GM15510 (cell line): Measurements from ENCODE around the gene KISS1R.

ENCODE experiments used
- POLR2A ChIP-seq: IDR thresholded peaks from 3 replicates; pipeline ENCODE4 v1.6.1; 2011; ENCODE audit warnings: borderline replicate concordance; ENCODE audit not compliant: insufficient read length; ENCODE audit errors: extremely low read depth

The KISS1R gene

DNA sequence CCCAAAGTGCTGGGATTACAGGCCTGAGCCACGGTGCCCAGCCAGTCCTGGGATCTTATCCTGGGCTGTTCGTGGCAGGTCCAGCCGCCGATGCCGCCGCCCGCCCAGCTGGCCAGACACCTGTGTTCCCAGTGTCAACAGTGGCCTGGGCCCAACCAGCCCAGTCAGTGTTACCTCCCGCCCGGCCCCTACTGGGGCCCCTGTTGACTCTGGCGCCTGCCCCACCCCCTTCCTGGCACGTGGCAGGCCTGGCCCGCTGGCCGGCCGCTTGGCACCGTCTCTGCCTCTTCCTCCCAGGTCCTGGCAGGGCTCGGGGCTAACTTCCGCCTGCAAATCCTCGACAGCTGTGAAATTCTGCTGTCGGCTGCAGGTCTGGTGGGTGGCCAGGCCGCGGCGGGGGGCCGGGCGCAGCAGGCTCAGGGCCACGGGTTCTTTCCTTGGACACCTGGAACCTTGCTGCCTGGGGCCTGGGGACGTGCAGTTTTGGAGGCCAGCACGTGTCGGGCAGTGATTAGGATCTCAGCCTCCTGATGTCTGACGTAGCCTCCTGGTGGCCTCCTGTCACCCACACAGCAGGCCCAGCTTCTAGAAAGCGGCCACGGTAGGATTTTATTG is 17.8 kb downstream of the KISS1R start:
- TF ChIP-seq POLR2A, result no peak

DNA sequence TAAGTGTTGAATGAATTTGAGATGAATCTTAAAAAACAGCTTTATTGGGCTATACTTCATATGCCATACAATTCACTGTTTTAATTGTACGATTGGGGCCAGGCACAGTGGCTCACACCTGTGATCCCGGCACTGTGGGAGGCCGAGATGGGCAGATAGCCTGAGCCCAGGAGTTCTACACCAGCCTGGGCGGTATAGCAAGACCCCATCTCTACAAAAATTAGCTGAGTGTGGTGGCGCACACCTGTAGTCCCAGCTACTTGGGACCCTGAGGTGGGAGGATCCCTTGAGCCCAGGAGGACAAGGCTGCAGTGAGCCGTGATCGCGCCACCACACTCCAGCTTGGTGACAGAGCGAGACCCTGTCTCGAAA is 19.0 kb downstream of the KISS1R start:
- TF ChIP-seq POLR2A, result no peak

DNA sequence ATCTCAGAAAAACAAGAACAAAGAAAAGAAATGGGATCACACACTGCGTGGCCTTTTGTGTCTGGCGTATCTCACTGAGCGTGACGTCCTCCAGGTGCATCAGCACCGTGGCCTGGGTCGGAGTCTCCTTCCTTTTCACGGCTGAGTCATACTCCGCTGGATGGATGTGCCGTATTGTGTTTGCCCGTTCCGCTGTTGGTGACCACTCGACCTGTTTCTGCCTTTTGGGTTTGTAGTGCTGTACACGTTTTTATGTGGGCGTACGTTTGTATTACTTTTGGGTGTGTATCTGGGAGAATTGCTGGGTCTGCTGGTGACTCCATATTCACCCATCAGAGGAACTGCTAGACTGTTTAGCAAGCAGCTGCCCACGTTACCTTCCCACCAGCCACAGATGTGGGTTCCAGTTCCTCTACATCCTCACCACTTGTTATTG is 20.1 kb downstream of the KISS1R start:
- TF ChIP-seq POLR2A, result no peak

DNA sequence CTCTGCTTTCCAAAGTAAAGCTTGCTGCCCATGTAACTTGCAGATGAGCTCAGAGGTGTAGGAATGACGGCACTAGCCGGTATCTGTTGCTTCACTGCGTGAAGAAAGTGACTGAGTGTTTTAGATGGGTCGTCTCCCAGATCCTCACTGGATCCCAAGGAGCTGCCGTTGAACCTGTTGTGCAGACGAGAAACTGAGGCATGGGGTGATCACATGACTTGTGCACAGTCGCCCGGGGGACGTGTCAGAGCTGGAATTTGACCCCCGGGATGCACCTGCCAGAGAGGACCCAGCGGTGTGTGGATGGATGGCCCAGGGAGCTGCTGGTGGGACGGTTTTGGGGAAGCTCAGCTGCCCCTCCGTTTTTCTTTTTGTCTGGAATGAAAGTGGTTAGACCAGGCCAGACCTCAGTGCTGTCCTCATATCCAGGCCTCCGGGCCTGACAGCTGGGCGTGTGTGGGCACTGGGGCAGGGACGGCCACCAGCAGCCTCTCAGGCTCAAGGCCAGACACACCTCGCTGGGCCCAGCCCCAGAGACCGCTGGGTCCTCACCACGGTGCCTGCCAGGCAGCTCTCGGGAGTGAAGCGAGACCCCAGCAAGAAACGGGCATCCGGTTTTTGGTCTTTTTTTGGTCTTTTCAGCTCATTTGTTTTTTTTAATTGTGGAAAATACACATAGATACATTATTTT is 21.2 kb downstream of the KISS1R start:
- TF ChIP-seq POLR2A, result no peak

DNA sequence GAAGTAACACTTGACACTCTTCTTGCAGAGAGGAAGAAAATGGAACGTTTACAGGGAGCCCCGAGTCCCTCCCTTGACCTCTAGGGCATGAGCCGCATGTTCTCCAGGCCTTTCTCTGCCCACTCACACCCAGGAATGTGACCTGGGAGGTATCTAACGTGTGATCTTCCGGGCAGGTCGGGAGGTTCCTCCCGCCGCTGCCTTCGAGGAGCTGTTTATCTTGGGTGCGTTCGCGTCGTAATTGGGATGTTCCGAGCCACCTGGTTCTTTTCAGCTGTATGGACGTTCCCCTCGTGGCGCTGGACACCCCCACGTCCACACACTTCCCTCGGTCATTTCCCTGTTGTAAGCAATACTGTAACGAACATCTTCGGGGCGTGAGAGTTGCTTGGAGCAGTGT is 22.3 kb downstream of the KISS1R start:
- TF ChIP-seq POLR2A, result no peak

DNA sequence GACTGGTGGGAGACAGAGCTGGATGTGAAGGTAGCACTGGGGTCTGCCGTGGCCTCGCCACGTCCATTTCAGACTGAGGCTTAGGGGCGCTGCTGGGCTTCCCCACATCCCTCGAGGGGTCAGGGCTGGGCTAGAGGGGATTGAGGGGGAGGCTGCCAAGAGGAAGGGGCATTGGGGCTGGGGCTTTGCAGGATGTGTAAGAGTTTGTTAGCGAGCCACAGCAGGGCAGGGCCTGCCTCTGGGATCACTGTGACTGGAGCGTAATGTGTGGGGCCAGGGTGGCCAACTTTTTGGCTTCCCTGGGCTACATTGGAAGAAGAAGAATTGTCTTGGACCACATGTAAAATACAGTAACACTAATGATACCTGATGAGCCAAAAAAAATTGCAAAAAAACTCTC is 22.8 kb downstream of the KISS1R start:
- no peak for TF ChIP-seq POLR2A

DNA sequence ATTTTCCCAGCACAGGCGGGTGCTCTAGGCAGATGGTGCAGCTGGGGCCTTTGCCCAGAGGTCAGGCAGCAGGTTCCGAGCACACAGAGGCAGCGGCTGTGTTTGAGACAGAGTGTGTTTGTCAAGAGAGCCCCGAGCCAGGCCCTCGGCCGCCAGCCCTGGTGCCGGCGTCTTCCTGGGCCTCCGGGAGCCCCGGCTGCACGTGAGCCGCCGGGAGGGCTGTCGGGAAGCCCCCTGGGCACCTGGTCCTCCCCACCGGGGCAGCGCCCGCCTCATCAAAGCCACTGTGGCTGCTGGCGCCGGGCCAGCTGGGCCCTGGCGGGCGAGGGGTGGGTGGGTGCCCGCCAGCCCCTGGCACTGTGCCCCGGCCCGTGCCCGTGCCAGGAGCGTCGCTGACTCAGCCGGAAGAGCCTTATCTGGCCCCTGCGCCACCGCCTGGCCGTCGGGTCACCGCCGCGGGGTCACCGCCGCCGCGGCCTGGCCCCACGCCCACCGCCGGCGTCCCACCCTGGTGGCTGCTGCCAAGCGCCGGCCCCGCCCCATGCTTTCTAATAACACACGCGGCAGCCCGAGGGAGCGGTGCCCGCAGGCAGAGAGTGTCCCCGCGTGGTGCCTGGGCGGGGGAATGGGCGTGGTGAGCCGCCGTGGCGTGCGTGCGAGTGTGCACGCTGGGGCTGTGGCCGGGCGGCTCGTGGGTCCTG is 23.6 kb downstream of the KISS1R start:
- no peak for TF ChIP-seq POLR2A

DNA sequence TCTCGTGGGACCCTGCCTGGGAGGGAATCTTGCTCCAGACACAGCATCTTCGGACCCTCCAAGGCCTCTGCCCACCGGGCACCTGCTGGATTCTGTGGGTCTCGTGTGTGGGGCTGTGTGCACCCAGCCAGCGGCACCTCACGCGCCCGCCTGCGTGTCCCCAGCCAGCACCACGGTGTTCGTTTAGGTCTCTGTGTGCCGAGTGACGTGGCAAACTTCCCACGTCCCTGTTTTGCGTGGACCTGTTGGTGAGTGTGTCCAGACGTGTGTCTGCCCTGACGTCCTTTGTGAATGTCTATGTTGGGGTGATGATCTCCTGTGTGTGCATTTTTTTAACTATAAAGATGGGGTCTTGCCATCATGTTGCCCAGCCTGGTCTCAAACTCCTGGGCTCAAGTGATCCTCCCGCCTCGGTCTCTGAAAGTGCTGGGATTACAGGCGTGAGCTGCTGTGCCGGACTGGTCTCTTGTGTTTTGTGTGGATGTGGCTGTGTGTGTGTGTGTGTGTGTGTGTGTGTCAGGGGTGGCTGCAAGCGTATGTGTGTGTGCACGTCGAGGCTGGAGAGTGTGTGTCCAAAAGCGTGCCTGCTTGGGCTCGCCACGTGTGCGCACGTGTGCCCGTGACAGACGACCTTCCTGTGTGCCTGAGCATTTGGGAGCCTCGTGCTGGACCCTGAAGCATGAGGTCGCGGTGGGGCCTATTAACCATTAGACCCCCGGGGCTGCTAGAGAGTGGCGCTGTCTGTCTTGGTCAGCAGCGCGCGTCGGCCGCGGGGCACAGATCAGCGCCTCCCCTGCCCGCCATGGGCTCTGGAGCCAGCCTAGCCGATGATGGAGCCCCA is 24.4 kb downstream of the KISS1R start:
- no peak for TF ChIP-seq POLR2A

DNA sequence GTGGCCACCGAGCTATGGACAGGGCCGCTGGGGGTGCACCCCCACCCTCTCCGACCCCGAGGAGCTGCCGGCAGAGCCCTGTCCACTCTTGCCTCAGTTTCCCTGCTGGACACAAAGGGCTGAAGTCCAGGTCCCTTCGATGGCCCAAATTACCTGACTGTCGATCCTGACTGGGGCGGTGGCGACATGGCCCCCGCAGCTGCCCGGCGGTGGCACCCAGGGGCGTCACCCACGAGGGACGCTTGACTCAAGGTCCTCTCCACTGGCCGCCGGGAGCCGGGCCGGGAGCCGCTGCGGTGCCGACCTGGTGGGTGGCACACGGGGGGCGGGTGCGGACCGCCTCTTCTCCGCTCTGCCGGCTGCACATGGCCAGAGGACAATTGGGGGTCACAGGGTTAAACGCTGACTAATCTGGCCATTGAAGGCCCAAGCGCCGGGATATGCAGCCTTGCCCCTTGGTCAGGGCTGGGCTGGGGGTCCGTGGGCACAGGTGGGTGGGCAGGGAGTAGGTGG is 25.1 kb downstream of the KISS1R start:
- no peak for TF ChIP-seq POLR2A

DNA sequence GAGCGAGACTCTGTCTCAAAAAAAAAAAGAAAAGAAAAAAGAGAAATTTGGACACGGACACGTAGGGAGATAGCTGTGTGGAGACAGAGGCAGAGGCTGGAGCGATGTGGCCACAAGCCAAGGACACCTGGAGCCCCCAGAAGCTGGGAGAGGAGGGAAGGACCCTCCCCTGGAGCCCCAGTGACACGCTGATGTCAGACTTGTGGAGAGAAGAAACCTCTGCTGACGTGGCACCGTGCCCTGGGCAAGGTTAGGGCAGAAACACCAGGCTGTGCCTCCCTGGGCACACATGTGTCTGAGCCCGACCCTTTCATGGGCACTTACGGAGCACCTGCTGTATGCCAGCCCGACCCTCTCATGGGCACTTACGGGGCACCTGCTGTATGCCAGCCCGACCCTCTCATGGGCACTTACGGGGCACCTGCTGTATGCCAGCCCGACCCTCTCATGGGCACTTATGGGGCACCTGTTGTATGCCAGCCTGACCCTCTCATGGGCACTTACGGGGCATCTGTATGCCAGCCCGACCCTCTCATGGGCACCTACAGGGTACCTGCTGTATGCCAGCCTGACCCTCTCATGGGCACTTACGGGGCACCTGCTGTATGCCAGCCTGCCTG is 26.5 kb downstream of the KISS1R start:
- TF ChIP-seq POLR2A, result no peak

DNA sequence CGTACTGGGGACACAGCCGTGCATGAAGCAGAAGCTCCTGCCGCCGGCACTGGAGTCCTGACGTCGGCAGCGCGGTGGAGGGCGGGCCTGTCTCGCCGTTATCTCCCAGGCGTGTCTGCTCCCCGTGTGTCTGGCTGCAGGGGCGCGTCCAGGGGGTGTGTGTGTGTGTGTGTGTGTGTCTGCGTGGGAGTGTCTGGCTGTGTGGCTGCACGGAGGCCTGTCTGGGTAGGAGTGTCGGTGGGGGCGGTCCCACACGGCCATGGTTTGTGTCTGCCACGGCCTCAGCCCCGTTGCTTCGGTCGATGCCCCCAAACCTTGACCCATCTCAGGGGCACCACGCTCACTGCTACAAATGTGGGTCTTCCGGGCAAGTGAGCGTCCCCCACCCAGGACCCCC is 27.0 kb downstream of the KISS1R start:
- no peak for TF ChIP-seq POLR2A

DNA sequence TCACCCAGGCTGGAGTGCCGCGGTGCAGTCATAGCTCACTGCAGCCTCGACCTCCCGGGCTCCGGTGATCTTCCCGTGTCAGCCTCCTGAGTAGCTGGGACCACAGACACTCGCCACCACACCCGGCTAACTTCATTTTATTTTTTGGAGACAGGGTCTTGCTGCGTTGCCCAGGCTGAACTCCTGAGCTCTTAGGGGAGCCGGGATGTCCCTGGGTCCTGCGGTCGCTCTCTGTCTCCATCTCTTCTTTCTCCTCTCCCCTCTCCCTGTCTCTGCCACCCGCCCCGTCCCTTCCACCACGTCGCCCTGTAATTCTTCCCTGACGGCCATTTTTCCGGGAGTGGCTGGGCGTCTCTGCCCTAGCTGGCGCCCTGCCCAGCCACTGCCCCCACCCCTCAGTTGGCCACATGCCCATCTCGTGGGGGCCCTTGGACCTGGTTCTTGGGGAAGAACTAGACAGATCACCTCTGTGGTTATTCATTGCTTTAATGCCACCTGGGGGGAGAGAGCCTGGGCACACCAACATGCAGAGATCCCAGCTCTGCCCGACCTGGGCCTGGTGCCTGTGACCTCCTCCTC is 27.6 kb downstream of the KISS1R start:
- no peak for TF ChIP-seq POLR2A

DNA sequence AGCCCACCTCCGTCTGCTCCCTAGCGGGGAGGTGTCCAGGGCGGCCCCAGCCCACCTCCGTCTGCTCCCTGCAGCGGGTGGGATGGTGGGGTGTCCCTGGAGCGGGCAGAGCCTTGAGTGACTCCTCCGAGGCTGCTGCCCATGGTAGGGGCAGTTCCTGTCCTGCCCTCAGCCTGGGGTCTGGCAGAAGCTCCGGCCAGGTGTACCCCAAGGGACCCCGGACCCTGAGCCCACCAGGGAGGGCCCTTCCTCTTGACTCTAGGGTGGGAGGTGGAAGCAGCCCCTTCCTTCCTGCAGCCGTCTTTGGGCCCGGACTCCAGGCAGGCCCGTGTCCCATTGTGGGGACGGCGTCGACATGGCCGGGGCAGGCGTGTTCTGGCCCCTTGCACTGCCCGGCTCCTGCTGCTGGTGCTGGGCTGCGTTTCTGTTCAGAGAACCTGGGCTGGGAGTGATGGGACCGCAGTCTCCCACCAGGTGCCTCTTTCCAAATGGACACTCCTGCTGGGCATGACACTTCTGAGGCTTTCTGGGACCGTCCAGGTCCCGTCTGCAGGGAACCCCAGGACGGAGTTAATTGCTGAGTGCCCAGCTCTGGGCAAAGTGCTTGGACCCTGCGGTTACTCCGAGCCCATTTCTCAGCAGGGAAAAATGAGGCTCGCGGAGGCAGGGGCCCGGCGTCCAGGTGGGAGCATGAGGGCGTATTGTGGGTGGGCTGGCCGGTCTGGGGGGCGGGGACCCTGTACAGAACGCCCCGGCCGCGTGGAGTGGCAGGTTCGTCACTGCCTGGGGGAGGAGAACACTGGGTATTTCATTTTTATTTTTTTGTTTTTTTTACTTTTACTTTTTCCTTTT is 28.5 kb downstream of the KISS1R start:
- no peak for TF ChIP-seq POLR2A
